ENCODE measurements around the gene HTR3B. TPM values are rescaled to one million over a fixed set of nuclear protein-coding genes. Genes with fewer than 3 reads are reported as not detected.

The HTR3B gene
- total RNA-seq, 1 donor from 2014 or later: not detected

DNA sequence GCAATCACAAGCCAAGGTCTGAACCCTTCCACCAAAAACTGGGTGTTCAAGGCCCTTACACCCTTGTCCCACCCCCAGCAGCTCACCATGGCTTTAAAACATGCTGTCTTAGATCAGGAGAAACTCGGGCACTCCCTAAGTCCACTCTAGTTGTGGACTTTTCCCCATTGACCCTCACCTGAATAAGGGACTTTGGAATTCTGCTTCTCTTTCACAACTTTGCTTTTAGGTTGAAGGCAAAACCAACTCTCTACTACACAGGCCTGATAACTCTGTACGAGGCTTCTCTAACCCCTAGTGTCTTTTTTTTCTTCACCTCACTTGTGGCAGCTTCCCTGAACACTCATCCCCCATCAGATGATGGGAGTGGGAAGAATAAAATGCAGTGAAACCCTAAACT lies 85.3 kb downstream of the HTR3B start:
- DNase-seq (ENCODE audit: low read depth, low spot score): no peak

DNA sequence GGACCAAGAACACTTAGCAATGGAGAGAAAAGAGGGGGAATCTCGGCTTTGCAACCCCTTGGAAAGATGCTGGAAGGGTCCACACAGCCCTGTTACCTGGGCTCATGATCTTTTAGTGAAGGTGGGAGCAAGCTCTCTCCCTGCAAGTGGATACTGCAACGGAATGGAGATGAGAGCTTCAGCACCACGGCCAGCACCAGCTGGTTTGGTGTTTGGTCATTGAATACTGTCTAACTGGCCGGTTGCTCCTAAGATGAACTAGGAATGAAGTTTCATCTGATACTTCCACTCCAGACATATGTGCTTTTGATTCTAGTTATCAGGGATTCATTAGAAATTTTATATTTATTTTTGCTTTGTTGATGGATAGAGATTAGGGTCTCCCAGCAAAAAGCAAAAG lies 86.6 kb downstream of the HTR3B start:
- no peak for DNase-seq (ENCODE audit: low read depth, low spot score)

DNA sequence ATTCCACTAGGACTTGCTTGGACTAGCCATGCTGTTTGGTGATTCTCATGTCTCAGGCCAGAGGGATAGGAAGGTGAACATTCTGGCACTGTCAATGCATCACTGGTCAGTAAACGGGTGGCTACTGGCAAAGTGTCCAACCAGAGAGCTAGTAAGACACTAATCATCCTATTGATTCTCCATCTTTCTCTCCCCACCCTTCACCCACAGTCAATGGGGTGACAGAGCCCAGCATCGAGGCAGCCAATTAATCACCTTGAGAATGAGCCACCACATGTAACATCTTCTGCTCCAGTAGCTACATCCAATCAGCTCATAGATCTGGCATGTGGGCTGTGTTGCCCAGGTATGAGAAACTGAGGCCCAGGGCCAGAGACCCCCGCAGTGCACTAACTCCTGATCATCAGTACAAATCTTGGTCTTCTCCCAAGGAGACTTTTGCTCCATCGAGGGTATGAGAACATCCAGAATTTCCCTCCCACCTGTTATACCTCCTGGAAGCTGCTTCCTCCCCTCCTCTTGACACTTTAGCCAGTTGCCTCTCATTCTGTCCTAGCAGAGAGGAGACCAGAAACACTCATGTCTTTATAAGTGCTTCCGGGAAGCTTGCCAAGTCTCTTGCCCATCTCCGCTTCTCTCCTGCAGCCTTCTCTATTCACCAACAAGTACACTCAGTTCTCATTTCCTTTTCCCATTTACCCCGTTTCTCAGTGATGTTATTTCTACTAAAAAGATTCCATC lies 87.3 kb downstream of the HTR3B start:
- DNase-seq (ENCODE audit: low read depth, low spot score): no peak

DNA sequence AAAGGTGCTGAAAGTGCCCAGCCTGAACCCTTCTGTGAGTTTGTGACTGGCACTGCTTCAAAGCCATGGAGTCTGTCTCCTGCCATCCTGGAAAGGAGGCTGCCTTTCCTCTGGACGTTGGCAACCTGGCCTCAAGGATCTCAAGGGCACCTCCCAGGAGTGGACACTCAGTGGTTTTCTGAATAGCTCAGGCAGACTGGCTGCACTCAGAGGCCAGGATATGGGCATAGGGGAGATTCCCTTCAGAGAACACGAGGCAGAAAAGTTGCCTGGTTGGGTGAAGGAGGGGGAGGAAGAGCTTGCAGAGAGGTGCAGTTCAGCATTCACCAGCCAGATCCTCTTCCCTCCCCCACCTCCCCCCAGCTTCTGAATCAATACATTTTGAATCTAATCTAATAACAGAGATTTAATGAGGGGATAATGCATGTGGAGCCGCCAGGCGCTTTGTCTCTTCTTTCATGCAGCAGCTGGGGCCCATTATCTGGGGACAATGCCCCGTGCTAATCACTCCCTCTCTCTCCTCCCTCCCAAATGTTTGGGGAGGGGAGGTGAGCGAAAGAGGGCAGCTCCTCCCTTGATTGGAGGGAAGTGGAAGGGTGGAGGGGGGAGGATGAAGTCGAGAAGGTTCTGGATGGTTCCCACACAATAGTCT lies 88.0 kb downstream of the HTR3B start:
- DNase-seq (ENCODE audit: low read depth, low spot score): no peak

DNA sequence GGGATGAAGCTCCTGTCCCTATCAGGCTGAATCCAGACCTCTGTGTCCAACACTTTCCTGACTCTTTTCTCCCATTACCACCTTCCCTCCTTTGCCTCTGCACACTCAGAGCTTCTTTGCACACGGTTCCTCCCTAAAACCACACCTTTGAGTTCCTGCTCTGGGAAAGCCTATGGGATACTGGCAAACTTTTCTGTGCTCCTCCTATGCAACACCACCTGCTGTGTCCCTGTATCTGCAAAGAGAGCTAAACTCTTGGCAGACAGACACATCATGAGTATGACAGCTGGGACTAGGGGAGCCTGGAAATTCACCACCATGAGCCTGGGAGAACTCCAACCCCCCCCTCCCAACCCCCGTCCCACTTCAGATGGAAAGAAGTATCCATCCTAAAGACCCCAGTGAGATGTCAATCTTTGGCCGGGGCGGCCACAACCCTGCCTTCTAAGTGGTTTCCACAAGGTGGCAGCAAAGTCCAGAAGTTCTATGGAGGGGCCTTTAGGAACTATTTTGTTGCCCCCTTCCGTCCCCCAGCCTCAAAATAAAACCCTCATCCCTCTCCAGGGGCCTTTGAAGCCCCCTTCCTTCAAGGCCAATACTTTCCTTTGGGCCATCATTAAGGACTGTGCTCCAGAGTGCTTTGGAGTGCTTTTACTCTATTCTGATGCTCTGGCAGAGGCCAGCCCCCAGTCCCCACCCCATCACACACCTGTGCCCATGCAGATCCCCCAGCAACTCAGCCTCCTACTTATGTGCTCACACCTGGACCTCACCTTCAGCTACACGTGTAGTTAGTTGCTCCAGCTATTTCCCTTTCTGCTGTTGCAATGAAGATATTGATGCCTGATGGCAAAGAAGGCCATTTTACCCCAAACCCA lies 89.7 kb downstream of the HTR3B start:
- no peak for DNase-seq (ENCODE audit: low read depth, low spot score)

Other genes starting within 250 kb of the HTR3B start
- gene TMPRSS5, start 198.5 kb upstream of the HTR3B start, total RNA-seq: 0.07 TPM in 2 replicates
- 25.3 and 31.4 TPM in 2 replicates for gene ZW10, start 131.1 kb upstream of the HTR3B start, total RNA-seq
- gene CLDN25, start 125.0 kb upstream of the HTR3B start, total RNA-seq: not detected in 2 replicates
- 31.7 and 55.2 TPM in 2 replicates for gene USP28, start 29.2 kb upstream of the HTR3B start, total RNA-seq
- not detected in 2 replicates for gene HTR3A, start 70.3 kb downstream of the HTR3B start, total RNA-seq
- 17.3 and 41.7 TPM in 2 replicates for gene ZBTB16, start 154.9 kb downstream of the HTR3B start, total RNA-seq

Measured in pulmonary artery endothelial cell (primary cell).